Ectodermal cell (in vitro differentiated cells): ENCODE measurements around the gene HEATR5A.
"Not testable (repeated sequence)": the region's sequence is repeated elsewhere in the genome, so short reads cannot be mapped to it uniquely, and the experiment has no call there.

Experiments
- H3K27ac ChIP-seq: 2 replicates; pipeline ENCODE4 v1.7.0; 2013; ENCODE audit warnings: mild to moderate bottlenecking, low read depth, low read length; ENCODE audit not compliant: insufficient read depth, poor library complexity, severe bottlenecking
- H3K27me3 ChIP-seq: 2 replicates; pipeline ENCODE4 v1.7.0; 2013; ENCODE audit warnings: mild to moderate bottlenecking, low read length; ENCODE audit not compliant: insufficient read depth, control insufficient read depth, poor library complexity, severe bottlenecking
- H3K36me3 ChIP-seq: one replicate; pipeline ENCODE4 v1.7.0; 2013; ENCODE audit warnings: low read length; ENCODE audit not compliant: control insufficient read depth, insufficient read depth
- H3K4me1 ChIP-seq: one replicate; pipeline ENCODE4 v1.7.0; 2013; ENCODE audit warnings: low read length; ENCODE audit not compliant: control insufficient read depth, insufficient read depth
- H3K4me3 ChIP-seq: 2 replicates; pipeline ENCODE4 v1.7.0; 2013; ENCODE audit warnings: low read depth, low read length, control low read depth; ENCODE audit not compliant: insufficient read depth
- H3K9me3 ChIP-seq: 2 replicates; pipeline ENCODE4 v1.7.0; 2013; ENCODE audit warnings: mild to moderate bottlenecking, low read length, moderate library complexity; ENCODE audit not compliant: control insufficient read depth
- WGBS, 2 experiments: methylation state at CpG; one replicate each; pipeline ENCODE4 v1.1.7; 2013; ENCODE audit warnings: missing lambda C conversion rate in 2 of 2; 5-methylcytosine and 5-hydroxymethylcytosine counted together

HEATR5A gene

DNA sequence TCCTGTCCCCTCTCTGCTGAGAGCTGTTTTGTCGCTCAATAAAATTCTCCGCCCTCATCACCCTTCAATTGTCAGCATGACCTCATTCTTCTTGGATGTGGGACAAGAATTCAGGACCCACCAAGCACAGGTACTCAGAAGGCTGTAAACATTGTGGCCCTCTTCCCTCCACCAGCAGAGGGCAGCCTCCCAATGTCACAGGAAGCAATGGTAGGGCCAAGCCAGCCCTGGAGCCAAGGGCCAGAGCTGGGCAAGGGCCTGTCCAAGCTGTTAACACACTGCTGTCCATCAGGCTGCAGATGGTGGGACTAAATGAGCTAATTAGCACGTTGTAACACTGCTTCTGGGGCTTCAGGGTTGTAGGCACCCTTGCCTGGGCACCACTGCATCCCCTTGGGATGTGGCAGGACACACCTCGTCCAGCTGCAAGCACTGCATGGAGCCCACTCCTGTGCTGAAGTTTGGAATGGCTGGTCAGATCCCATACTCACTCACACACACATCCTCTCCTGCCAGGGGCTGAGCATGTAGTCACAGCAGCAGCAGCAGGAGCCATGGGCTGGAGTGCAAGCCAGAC is 150.1 kb downstream of the HEATR5A start:
- Histone ChIP-seq H3K9me3 (no peaks in the 10 kb centered on the region), H3K36me3 (no peaks in the 10 kb centered on the region), H3K4me1 (no peaks in the 10 kb centered on the region), H3K27me3 (no peaks in the 10 kb centered on the region), H3K4me3 (no peak overlapping the region), H3K27ac (no peak overlapping the region)
- 82 to 84% methylated on average over 4 of the region's 4 CpGs for WGBS, 2 experiments

DNA sequence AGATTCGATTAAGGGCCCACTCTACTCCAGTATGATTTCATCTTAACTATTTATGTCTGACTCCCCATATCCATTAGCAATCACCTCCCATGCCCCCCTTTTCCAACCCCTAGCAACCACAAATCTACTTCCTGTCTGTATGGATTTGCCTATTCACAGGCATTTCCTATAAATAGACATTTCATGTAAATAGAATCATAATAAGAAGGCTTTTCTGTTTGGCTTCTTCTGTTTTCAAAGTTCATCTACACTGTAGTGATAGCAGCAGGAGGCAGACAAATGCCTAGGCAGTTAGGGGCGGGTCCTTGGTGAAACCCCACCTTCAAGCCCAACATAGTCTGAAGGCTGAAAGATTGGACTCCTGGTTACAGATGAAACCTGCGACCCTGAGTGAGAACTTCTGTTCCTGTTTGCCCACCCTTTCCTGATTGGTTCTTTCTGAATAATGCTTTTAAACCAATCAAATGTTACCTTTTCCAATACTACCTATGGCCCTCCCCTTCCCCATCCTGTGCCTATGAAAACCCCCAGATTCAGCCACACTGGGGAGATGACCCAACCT is 150.6 kb downstream of the HEATR5A start:
- no peak overlapping the region for H3K27ac ChIP-seq
- no peaks in the 10 kb centered on the region for H3K4me1 ChIP-seq
- no peaks in the 10 kb centered on the region for H3K27me3 ChIP-seq
- no peaks in the 10 kb centered on the region for H3K36me3 ChIP-seq
- H3K9me3 ChIP-seq: no peaks in the 10 kb centered on the region
- 93 to 95% methylated on average over 3 of the region's 3 CpGs for WGBS, 2 experiments
- no peak overlapping the region for H3K4me3 ChIP-seq

DNA sequence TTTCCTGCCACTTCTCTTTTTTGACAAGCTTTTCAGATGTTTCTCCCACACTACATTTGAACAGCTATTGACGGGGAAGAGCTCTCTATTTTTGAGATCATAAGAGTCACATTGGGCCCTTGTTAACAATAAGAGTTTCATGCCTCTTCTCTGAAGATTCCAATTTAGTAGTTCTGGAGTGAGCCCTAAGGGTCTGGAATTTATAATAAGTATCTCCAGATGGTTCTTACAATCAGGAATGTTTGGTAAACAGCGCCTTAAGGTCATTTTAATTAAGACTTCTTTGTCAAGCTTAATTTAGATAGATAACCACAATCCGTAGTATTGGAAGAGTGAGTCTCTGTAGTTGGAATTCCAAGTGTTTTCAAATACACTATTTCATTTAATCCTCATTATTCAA is 152.1 kb downstream of the HEATR5A start:
- no peaks in the 10 kb centered on the region for H3K27me3 ChIP-seq
- H3K4me1 ChIP-seq: no peaks in the 10 kb centered on the region
- no peak overlapping the region for H3K4me3 ChIP-seq
- 96 to 100% methylated on average over 2 of the region's 3 CpGs for WGBS, 2 experiments
- no peaks in the 10 kb centered on the region for H3K9me3 ChIP-seq
- no peaks in the 10 kb centered on the region for H3K36me3 ChIP-seq
- H3K27ac ChIP-seq: no peak overlapping the region

DNA sequence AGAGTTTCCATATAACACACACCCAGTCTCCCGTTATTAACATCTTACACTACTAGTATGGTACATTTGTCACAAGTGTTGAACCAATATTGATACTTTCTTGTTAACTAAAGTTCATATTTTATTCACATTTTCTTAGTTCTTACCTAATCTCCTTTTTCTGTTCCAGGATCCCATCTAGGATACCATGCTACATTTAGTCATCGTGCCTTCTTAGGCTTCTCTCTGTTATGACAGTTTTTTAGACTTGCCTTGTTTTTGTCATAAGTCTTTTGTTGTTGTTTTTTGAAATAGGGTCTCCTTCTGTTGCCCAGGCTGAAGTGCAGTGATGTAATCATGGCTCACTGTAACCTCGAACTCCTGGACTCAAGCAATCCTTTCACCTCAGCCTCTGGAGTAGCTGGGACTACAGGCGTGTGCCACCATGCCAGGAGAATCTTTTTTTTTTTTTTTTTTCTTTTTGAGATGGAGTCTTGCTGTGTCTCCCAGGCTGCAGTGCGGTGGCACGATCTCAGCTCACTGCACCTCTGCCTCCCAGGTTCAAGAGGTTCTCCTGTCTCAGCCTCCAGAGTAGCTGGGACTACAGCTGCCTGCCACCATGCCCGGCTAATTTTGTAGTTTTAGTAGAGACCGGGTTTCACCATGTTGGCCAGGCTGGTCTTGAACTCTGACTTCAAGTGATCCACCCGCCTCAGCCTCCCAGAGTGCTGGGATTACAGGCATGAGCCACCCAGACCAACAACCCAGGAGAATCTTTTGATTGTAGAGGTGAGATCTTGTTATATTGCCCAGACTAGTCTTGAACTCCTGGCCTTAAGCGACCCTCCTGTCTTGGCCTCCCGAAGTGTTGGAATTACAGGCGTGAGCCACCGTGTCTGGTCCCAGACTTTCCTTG is 153.7 kb downstream of the HEATR5A start:
- peaks cover 6% of the 10 kb centered on the region for H3K4me1 ChIP-seq
- H3K9me3 ChIP-seq: no peaks in the 10 kb centered on the region
- H3K27me3 ChIP-seq: no peaks in the 10 kb centered on the region
- no peak overlapping the region for H3K27ac ChIP-seq
- 93 to 95% methylated on average over 12 to 13 of the region's 13 CpGs for WGBS, 2 experiments
- H3K36me3 ChIP-seq: no peaks in the 10 kb centered on the region
- no peak overlapping the region for H3K4me3 ChIP-seq

DNA sequence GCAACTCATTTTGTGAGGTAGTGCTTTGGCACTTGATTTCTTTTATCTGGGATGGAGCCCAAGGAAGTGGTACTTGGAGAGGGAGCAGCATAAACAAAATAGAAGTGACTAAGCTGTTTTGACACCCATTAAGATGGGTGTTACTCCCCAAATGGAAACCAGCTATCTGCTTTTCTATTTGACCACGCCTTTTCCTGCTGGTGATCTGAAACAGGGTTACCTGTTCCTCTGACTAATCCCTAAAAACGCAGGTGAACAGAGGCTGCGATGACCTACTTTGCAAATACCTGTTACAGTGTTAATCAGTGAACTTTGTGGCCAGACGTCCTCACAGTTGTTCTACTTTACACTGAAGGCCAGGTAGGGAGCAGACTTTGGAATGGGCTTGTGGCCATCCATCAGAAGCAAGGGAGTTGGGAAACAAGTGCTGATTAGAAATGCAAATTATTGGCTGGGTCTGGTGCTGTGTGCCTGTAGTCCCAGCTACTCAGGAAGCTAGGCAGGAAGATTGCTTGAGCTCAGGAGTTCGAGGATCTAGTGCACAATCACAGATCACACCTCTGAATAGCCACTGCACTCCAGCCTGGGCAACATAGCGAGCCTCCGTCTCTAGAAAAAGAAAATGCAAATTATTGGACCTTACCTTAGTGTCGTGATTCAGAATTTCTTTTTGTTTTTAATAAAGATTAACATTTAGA is 154.5 kb downstream of the HEATR5A start:
- H3K4me3 ChIP-seq: no peak overlapping the region
- H3K4me1 ChIP-seq: peaks cover 11% of the 10 kb centered on the region
- no peaks in the 10 kb centered on the region for H3K27me3 ChIP-seq
- no peaks in the 10 kb centered on the region for H3K9me3 ChIP-seq
- no peak overlapping the region for H3K27ac ChIP-seq
- H3K36me3 ChIP-seq: no peaks in the 10 kb centered on the region
- WGBS, 2 experiments: 87 to 94% methylated on average over 7 of the region's 8 CpGs

DNA sequence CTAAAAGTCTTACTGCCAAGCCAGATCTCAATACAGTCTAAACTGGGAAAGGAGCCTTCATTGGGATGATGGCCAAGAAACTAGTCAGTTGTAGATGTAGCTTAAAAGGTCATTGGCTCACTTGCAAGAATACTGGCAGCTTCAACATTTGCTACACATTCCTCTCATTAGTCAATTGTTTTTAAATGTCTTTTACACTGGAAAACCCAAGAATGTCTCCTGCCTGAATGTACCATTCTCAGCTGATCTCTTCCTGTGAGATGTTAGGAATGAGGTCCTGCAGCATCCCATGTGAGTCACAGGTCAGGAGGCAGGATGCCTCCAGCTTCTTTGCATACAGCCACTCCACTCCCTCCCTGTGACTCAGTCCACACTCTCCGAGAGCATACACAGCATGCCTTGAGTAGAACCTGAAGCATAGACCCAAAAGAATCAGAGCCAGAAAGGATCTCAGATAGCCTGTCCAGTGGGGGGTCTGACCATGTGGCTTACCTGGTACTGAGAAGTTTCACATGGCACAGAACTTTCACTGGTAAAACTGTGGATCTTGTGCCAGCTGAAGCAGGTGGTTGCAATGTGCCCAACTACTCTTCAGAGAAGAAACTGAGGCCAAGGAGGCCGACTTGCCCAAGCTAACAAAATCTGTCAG is 156.7 kb downstream of the HEATR5A start:
- Histone ChIP-seq H3K4me1 (peaks cover 11% of the 10 kb centered on the region), H3K36me3 (no peaks in the 10 kb centered on the region), H3K4me3 (no peak overlapping the region), H3K27me3 (no peaks in the 10 kb centered on the region), H3K9me3 (no peaks in the 10 kb centered on the region), H3K27ac (no peak overlapping the region)
- 86 to 93% methylated on average over 2 of the region's 2 CpGs for WGBS, 2 experiments

DNA sequence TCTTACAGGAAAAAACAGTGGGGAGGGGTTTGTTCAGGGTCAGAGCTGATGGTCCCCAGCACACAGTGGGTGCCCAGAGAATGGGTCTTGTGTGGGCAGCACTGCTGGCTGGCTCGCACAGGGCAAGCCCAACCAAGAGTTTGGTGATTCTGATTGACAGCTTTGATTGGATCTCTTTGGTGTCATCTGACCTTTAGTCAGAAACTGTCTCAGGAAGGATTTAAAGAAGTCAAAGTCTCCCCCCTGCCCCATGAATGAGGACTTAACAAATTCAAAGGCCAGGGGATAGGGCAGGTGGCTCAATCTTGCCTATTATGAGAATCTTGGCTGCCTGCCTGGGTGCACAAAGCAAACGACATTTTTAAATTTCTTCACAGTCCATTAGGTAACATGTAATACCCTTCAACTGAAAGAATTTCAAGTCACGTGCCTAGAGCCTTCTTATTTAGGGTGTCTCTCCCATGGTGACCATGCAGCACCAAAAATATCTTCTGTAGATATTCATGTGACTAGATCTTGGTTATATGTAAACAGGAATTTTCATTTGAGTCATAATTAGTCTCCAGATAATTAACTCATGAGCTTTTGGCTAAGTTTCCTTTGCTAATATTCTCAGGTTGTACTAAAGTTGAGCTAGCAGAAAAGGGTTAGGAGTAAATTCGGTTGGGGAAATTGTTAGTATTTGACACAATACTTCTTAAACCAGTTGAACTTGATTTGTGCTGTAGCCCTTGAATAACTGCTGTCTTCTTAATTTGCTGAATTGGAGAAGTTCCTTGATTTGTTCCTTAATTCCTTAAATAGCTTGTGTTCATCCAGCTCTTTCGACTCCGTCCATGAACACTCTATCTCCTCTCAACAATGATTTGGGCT is 158.3 kb downstream of the HEATR5A start:
- WGBS, 2 experiments: 78 to 91% methylated on average over 4 to 6 of the region's 6 CpGs
- no peaks in the 10 kb centered on the region for H3K36me3 ChIP-seq
- no peak overlapping the region for H3K4me3 ChIP-seq
- H3K9me3 ChIP-seq: no peaks in the 10 kb centered on the region
- H3K27ac ChIP-seq: no peak overlapping the region
- H3K4me1 ChIP-seq: peaks cover 11% of the 10 kb centered on the region
- H3K27me3 ChIP-seq: no peaks in the 10 kb centered on the region

DNA sequence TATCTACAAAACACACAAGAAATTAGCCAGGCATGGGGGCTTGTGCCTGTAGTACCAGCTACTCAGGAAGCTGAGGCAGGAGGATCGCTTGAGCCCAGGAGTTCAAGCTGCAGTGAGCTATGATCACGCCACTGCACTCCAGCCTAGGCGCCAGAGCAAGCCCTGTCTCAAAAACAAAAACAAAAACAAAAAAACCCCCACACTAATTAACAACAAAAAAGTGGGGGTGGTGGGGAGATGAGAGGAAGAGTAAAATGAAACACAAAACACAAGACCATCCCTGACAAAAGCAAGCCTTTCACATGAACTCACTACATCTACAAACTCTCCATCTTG is 158.9 kb downstream of the HEATR5A start:
- Histone ChIP-seq H3K4me3 (no peak overlapping the region), H3K27me3 (no peaks in the 10 kb centered on the region), H3K9me3 (no peaks in the 10 kb centered on the region), H3K4me1 (peaks cover 11% of the 10 kb centered on the region), H3K27ac (no peak overlapping the region), H3K36me3 (no peaks in the 10 kb centered on the region)
- WGBS, 2 experiments: 86 to 93% methylated on average over 2 to 3 of the region's 3 CpGs

DNA sequence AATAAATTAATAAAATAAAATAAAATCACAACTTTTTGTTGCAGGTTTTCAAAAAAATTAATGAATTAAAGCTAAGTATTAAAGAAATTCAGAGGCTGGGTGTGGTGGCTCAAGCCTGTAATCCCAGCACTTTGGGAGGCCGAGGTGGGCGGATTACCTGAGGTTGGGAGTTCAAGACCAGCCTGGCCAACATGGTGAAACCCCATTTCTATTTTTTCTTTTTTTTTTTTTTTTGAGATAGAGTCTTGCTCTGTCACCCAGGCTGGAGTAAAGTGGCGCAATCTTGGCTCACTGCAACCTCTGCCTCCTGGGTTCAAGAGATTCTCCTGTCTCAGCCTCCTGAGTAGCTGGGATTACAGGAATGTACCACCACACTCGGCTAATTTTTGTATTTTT is 161.3 kb downstream of the HEATR5A start:
- peaks cover 11% of the 10 kb centered on the region for H3K4me1 ChIP-seq
- 93 to 95% methylated on average over 4 of the region's 4 CpGs for whole genome bisulfite sequencing, 2 experiments
- H3K27me3 ChIP-seq, H3K4me3 ChIP-seq, H3K27ac ChIP-seq, H3K36me3 ChIP-seq, H3K9me3 ChIP-seq: not testable (repeated sequence)
